ENCODE measurements around the gene CCR7.
A peak's percentile ranks its signal among the peaks of the same experiment; 100 is the strongest.
"Not testable (repeated sequence)": the region's sequence is repeated elsewhere in the genome, so short reads cannot be mapped to it uniquely, and the experiment has no call there.

Gene CCR7

DNA sequence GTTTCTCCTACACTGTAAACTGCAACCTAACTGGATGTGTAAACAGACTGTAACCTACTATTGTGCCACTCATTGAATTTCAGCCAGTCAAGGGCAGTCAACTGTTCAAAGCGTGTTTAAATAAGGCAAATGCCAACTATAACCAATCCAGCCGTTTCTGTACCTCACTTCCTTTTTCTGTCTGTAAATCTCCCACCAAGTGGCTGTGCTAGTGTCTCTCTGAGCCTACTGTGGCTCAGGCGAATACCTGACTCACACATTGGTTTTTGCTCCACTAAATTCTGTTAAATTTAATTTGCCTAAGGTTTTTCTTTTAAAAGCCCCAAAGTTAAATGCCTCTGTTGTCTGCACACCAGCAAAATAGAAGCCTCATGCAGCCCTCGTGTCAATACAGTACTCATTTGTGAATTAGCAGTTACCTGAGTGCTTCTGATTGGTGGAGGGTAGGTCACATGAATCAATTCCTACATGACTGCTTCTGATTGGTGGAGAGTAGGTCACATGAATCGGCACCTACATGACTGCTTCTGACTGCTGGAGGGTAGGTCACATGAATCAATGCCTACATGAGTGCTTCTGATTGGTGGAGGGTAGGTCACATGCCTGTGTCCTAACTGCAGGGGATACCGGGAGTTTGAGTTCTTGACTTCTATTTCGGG lies 31.1 kb upstream of the CCR7 start:
- DNase-seq = no peak

DNA sequence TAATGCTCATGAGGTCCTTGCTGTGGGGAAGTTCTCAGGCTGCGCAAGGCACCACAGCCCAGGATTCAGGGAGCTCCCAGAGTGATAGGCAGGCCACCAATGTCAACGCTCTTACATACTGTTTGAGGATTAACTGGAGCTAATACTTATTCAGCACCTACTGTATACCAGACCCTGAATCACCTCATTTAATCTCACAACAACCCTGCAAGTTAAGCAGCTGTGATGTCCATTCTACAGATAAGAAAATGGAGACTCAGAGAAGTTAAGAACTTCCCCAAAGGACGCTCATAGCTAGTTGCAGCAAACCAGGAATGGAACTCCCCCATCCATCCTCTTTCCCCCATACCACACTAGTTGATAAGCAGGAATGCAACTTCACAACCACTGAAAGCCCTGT lies 25.5 kb upstream of the CCR7 start:
- no peak for DNase-seq

DNA sequence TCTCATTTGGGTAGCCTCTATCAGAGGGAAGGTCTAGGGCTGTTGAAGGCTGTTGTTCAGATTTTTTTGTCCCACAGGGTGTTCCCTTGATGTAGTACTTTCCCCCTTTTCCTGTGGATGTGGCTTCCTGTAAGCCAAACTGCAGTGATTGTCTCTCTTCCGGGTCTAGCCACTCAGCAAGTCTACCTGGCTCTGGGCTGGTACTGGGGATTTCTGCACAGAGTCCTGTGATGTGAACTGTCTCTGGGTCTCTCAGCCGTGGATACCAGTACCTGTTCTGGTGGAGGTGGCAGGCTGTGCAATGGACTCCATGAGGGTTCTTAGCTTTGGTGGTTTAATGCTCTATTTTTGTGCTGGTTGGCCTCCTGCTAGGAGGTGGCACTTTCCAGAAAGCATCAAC lies 23.3 kb upstream of the CCR7 start:
- DNase-seq = no peak

DNA sequence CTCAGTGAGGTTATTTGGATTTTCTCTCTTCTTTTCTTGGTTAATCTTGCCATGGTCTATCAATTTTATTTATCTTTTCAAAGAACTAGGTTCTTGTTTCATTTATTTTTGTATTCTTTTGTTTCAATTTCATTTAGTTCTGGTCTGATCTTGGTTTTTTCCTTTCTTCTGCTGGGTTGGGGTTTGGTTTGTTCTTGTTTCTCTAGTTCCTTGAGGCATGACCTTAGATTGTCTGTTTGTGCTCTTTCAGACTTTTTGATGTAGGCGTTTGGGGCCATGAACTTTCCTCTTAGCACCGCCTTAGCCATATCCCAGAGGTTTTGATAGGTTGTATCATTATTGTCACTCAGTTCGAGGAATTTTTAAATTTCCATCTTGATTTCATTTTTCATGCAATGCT lies 21.0 kb upstream of the CCR7 start:
- DNase-seq = not testable (repeated sequence)

DNA sequence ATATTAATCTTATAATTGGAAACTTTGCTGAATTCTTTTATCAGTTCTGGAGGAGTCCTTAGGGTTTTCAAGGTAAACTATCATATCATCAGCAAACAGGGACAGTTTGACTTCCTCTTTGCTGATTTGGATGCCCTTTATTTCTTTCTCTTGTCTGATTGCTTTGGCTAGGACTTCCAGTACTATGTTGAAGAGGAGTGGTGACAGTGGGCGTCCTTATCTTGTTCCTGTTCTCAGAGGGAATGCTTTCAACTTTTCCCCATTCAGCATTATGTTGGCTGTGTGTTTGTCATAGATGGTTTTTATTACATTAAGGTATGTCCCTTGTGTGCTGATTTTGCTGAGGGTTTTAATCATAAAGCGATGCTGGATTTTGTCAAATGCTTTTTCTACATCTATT lies 19.7 kb upstream of the CCR7 start:
- not testable (repeated sequence) for DNase-seq

DNA sequence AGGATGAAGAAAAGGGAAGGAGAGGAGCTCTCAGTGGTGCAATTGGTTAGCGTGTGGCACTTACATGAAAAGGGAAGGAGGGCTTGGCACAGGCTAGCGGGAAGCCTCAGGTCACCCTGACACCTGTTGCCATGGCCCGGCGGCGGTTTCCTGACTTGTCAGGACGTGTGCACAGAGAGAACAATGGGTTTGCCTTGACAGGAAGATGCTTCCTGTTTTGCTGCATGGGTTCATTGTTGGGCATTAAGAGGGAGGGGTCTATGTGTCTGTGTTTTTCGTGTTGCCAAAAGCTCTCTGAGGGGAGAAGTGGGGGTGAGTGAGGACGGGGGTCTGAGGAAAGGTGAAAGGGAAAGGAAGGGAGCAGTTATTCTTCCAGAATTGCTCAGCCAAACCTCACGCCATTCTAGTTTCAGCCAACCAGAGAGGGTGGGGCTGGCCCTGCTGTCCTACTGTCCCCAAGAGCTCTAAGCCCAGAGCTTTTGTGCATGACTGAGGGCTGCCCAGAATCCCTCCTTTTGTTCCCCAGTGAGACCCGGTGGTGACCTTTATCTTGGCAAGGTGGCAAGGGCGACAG lies 17.1 kb upstream of the CCR7 start:
- peak; percentile 50 for DNase-seq

DNA sequence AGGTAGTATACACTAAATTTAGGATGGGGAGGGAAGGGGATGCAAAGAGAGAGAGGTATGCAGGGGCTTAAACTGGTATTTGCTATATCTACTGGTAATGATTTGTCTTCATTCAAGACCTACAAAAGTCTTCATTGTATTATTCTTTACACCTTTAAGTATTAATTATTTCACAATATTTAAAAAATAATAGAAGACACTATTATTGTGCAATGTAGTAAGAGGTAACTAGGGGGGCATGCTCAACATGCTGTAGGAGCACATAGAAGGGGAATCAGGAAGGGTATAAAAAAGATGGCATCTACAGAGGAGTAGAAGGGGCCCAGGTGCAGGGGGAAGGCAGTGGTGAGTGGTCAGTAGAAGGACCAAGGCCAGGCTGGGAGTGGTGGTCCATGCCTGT lies 14.9 kb upstream of the CCR7 start:
- DNase-seq = no peak

DNA sequence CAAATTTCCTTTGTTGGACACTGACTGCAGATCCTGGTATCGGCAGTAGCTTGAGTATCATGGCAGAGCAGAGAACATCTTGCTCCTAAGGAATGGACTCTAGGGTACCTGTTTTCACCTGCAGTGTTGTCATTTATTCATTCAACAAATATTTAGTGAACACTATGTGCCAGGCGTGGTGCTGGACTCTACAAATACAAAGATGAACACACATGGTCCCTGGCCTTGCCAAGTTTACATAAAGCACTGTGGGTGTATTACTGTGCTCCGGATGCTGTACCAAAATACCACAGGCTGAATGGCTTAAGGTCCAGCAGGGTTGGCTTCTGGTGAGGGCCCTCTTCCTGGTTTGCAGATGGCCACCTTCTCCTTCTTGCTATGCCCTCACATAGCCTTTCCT lies 14.2 kb upstream of the CCR7 start:
- DNase-seq = no peak

DNA sequence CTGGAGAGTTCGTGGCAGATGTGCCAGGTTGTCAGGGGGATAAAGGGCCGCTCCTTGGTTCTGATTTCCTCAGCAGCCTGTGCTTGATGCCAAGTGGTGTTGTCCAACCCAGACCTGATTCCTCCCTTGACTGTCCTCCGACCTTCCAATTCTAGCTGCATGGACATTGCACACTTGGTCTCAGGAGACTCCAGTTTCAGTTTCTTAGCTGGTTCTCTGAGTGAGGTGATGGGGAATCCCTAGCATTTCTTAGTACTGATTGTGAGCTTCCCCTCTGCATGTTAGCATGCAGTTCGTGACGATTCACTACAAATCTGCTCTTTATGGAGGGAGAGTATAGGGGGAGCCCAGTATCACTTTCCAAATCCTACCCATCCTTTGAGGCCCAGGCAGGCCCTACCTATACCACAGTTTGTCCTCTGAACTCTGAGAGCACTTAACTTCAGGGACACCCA lies 12.4 kb upstream of the CCR7 start:
- no peak for DNase-seq

DNA sequence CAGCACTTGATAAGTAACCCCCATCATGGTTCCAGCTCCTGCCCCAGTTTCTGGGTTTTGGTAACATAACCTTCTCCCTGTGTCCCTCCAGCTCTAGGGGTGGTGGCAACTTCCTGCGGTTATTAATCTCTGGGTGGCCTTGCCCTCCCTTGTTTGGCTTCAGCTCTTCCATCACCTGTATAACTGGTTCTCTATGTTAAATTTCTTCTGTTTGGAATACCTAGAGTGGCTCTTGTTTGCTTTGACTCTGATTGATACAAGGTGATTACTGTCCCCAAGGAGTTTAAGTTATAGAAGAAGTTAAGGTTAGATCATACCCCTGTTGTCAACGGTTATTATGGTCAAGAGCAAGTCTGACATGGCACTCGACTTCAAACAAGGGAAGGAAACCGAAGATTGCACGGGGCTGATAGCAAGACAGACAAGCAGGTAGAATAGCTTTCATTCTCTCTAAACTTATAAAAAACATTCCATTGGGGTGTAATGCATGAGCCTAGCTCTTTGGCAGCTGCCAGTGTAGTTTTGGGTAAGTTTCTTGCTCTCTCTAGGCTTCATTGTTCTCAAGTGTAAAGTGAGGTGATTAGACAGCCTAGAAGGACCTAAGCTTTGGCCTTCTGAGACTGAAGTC lies 11.0 kb upstream of the CCR7 start:
- DNase-seq = no peak

DNA sequence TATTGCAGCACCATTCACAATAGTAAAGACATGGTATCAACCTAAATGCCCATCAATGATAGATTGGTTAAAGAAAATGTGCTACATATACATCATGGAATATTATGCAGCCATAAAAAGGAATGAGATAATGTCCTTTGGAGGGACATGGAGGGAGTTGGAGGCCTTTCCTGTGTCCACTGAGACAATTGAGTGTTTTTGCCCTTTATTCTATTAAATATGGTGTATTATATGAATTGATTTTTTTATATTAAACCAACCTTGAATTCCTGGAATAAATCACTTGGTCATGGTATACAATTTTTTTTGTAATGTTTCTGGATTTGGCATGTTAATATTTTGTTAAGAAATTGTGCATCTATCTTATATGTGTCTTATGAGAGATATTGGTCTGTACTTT lies 9.0 kb upstream of the CCR7 start:
- no peak for DNase-seq

DNA sequence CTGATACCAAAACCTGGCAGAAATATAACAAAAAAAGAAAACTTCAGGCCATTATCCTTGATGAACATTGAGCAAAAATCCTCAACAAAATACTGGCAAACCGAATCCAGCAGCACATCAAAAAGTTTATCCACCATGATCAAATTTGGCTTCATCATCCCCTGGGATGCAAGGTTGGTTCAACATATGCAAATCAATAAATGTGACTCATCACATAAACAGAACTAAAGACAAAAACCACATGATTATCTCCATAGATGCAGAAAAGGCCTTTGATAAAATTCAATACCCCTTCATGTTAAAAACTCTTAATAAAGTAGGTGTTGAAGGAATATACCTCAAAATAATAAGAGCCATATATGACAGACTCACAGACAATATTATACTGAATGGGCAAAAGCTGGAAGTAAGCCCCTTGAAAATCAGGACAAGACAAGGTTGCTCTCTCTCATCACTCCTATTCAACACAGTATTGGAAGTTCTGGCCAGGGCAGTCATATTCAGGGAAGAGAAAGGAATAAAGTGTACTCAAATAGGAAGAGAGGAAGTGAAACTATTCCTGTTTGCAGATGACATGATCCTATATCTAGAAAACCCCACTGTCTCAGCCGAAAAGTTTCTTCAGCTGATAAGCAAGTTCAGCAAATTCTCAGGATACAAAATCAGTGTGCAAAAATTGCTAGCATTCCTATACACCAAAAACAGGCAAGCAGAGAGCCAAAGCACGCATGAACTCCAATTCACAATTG lies 7.1 kb upstream of the CCR7 start:
- not testable (repeated sequence) for DNase-seq

DNA sequence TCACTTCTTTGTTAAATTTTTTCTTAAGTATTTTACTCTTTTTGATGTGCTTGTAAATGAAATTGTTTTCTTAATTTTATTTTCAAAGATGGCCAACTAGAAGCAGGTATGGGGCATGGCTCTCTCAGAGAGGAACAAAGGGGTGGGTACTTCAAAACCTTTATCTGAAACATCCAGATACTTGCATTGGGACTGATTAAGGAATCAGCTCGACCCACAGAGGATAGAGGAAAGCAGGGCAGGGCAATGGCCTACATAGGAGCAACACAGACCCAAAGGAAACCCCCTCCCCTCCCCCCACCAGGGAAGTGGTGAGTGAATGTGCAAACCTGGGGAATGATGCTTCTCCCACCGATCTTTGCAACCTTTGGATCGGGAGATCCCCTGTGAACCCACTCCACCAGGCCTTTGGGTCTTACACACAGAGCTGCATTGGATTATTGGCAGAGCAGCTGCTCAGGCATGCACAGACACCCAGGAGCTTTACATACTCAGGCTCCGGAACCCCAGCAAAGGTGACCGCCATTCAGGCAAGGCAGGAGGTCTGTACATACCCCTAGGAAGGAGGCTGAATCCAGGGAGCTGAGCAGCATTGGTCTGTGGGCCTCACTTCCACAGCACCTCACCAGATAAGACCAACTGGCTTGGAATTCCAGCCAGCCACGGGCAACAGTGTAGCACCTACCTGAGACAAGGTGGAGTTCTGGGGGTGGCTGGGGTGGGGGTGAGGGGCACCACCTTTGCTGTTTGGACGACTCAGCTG lies 3.0 kb upstream of the CCR7 start:
- DNase-seq = no peak

DNA sequence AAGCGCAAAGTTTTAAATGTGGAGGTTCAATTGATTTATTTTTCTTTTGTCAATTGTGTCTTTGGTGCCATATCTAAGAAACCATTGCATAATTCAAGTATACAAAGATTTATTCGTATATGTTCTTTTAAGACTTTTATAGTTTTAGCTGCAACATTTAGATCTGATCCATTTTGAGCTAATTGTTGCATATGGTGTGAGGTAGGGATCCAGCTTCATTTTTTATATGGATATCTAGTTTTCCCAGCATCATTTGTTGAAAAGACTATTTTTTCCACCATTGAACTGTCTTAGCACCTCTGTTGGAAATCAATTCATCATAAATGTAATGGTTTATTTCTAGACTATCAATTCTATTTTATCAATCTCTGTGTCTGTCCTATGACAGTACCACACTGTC lies 2.1 kb upstream of the CCR7 start:
- no peak for DNase-seq

DNA sequence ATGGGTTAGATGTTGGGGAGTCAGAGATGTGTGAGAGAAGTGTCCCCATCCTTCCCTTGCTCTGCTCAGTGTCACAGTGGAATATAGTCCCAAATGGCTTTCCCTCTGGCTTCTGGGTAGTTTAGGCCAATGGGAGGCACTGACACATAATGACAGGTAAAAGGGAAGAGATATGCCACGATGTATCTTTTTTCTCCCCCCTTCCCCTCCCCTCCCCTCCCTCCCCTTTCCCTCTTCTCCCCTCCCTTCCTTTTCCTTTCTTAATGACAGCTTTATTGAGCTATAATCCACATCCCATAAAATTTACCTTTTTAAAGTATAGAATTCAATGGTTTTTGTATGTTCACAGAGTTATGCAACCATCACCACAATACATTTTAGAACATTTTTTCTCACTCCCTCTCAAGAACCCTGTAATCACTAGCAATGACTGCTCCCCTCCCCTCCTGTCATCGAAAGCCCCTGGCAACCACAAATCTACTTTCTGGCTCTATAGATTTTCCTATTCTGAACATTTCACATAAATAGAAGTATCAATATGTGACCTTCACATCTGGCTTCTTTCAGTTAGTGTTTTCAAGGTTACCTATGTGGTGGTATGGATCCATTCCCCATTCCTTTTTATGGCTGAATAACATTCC lies 617 bp upstream of the CCR7 start:
- DNase-seq = no peak

DNA sequence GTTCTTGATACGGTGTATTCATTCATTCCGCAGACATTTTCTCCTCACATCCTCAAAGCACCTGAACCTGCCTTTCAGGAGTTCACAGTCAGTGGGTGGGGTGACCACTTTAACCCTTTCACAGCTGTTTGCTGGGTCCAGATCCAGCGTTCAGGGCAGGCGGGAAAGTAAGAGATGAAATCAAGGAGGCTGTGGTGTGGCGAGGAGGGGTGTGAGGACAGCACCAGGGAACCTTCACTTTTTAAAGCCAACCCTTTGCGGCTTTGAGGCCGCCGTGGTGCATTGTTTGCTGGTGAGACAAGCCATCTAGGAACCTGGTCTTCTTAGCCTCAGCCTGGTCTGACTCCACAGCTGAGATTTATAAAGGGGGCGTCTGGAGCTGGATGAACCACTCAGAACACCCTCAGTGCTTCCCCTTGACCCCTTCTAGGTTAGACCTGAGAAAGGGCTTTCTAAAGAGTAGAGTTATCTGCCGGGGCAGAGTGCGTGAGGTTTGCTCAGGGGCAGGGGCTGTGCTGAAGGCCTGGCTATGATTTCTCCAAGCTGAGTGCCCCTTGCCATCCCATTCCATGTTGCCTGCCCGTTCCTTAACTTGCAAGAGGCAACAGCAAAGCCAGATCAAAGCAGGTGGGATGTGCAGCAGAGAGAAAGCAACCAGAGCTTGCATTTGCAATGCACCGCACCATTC lies 933 bp downstream of the CCR7 start:
- peak; percentile 64 for DNase-seq

DNA sequence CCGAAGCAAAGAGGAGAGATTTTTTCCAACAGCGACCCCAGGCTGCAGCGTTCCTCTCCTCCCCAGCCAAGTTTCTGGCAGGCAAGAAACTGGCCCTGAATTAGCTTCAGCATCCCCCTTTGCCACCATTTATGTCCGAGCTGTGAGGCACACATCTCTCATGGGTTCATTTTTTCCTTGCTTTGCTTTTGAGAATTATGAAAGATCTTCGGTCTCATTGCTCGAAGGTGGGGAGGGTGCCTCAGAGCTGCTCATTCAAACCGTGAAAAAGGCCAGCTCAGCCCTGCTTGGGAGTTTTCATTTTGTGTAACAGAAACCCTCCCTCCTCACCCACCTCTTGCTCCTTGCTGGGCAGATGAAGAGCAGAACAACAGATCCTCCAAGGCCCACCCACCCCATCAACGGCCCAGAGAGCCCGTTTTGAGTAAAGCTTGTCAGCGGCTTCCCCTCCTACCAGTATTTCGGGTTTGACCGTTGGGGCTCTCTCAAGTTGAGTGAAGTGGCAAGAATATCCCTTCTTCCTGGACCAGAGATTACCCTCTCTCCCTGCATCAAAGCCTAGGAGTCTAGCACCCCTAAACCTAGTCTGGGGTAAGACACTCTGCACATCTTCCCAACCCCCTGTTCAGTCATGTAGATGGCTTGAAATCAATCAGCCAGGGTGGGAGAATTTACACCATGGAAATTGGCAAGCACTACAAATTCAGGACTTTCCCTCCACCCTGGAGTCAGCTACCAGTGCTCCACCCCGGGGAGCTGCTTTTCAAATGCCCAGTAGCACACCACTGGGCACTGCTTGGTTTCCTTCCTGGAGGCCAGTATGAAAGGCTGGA lies 1.8 kb downstream of the CCR7 start:
- peak; percentile 56 for DNase-seq

DNA sequence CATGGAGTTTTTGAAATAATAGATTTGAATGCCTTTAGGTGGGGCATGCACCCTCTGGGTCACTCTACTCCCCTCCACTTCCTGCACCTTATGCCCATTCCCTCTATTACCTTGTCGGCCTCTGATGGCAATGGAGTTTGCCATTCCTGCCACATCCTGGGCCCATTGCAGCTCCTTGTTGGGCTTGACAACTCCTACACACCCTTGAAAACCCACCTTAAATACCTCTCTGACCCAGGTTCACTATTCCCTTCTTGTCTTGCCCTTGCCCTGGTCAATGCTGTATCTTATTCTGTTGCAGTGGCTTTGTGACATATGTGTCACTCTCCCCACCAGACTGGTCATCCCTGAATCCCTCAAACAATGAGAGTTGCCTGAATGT lies 2.4 kb downstream of the CCR7 start:
- peak; percentile 39 for DNase-seq

DNA sequence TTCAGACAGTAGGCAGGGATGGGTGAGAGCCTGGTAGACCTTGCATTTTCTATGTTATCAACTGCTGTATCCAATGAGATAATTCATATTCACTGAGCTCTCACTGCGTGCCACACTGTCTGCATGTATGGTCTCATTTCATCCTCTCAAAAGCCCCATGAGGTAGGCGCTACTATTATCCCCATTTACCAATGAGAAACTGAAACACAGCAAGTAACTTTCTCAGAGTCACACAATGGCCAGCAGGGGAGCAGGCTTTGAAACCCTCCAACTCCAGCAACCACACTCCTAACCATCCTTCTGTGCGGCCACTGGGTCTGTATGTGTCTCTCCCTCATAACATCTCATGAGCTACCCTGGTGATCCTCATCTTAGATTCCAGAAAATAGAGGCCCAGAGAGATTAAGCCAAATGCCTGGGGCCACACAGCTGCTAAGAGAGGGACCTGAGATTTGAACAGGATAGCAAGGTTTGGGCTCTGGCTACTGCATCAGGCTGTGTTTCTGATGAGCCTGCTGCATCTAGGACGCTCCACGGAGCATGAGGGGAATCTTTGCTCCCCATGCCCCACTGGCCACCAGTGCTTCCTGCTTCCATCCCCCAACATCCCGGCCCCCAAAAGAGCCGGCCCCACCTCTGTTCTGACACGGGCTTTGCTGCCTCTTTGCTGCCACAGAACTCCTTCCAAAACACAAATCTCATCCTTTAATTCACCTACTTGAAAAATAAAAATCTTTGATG lies 3.2 kb downstream of the CCR7 start:
- DNase-seq = peak; percentile 55

DNA sequence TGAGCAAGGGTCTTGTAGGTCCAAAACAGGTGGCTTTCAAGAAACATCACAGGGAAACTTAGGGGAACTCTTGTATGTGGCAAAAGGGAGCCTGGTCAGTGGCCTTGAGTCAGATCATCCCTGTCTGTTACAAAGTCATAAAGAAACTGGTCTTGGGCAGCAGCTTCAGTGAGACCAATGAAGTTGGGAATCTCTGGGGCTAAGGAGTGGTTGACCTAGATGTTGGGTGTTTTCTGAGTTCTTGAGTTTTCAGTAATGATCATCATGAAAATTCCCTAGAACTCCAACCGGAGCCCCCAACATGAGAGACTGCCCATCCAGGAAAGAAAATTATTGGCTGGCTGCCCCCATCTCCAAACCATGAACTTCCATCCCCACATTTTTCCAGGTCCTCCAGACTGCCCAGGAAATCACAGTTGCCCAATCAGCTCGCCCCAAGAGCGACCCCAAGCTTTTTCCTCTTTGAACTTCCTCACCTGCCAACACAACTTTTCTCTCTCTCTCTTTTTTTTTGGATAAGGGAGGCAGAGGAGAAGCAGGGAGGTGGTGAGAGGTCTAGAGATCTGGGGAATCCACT lies 3.9 kb downstream of the CCR7 start:
- DNase-seq = no peak
